BE2C (cell line): ENCODE data around the gene ARMC5.

Source experiments
- DNase-seq: peaks from one replicate; pipeline ENCODE4 v3.0.0-alpha.2; 2020
- H3K27me3 ChIP-seq: fragments of 250-450 bp; sonication (Bioruptor Pico); 2 replicates; pipeline ENCODE4 v1.5.1; 2020; ENCODE audit warnings: mild to moderate bottlenecking
- H3K36me3 ChIP-seq: fragments of 250-450 bp; sonication (Bioruptor Pico); 2 replicates; pipeline ENCODE4 v1.5.1; 2020; ENCODE audit warnings: mild to moderate bottlenecking
- H3K4me1 ChIP-seq: fragments of 250-450 bp; sonication (Bioruptor Pico); 2 replicates; pipeline ENCODE4 v1.5.1; 2020
- H3K4me3 ChIP-seq: 2 replicates; pipeline ENCODE4 v1.5.1; 2011; ENCODE audit warnings: low read depth, low read length
- H3K9me3 ChIP-seq: fragments of 250-450 bp; sonication (Bioruptor Pico); 2 replicates; pipeline ENCODE4 v1.5.1; 2020
- CTCF ChIP-seq: IDR thresholded peaks from 2 replicates; pipeline ENCODE4 v1.5.1; 2012; ENCODE audit warnings: mild to moderate bottlenecking, low read depth, low read length

Gene ARMC5

GRCh38 chr16:31474773-31475738 lies 15.8 kb downstream of the ARMC5 start:
- DNase-seq: no peak
- no peaks in the 10 kb centered on the region; the same call in 1 of the 2 replicates for H3K36me3 ChIP-seq
- no peaks in the 10 kb centered on the region for H3K27me3 ChIP-seq
- TF ChIP-seq CTCF: no peak
- H3K9me3 ChIP-seq: no peaks in the 10 kb centered on the region
- peaks cover 4% of the 10 kb centered on the region; the same call in 1 of the 2 replicates for H3K4me1 ChIP-seq
- no peak overlapping the region for H3K4me3 ChIP-seq

GRCh38 chr16:31475946-31476302 lies 16.6 kb downstream of the ARMC5 start:
- no peak for DNase-seq
- TF ChIP-seq CTCF: no peak
- Histone ChIP-seq H3K36me3 (no peaks in the 10 kb centered on the region; the same call in 1 of the 2 replicates), H3K4me1 (peaks cover 4% of the 10 kb centered on the region; the same call in 1 of the 2 replicates), H3K4me3 (no peak overlapping the region), H3K27me3 (no peaks in the 10 kb centered on the region), H3K9me3 (no peaks in the 10 kb centered on the region)

- TF ChIP-seq CTCF: no peak
Measured at GRCh38 chr16:31476303-31477219, 17.3 kb downstream of the ARMC5 start.

GRCh38 chr16:31477220-31478216 lies 18.2 kb downstream of the ARMC5 start:
- Histone ChIP-seq H3K4me1 (peaks cover 4% of the 10 kb centered on the region; the same call in 1 of the 2 replicates), H3K9me3 (no peaks in the 10 kb centered on the region), H3K27me3 (no peaks in the 10 kb centered on the region), H3K4me3 (no peak overlapping the region), H3K36me3 (no peaks in the 10 kb centered on the region; the same call in 1 of the 2 replicates)
- no peak for DNase-seq
- TF ChIP-seq CTCF: no peak

More at GRCh38 chr16:31476303-31477219, 17.3 kb downstream of the ARMC5 start:
- Histone ChIP-seq H3K27me3 (no peaks in the 10 kb centered on the region), H3K9me3 (no peaks in the 10 kb centered on the region), H3K4me1 (peaks cover 4% of the 10 kb centered on the region; the same call in 1 of the 2 replicates), H3K4me3 (no peak overlapping the region), H3K36me3 (no peaks in the 10 kb centered on the region; the same call in 1 of the 2 replicates)
- DNase-seq: no peak

- Histone ChIP-seq H3K4me3 (no peak overlapping the region), H3K9me3 (no peaks in the 10 kb centered on the region), H3K27me3 (no peaks in the 10 kb centered on the region), H3K4me1 (no peaks in the 10 kb centered on the region), H3K36me3 (no peaks in the 10 kb centered on the region)
- no peak for TF ChIP-seq CTCF
- DNase-seq: no peak
Measured at GRCh38 chr16:31478956-31479355, 19.7 kb downstream of the ARMC5 start.
